Osteocyte (in vitro differentiated cells): ENCODE data around the gene SLC25A52. TPM values are rescaled to one million over a fixed set of nuclear protein-coding genes. Genes with fewer than 3 reads are reported as not detected.

Experiments
- DNase-seq: peaks from one replicate; pipeline ENCODE4 v3.0.0; 2021; ENCODE audit warnings: mixed read lengths; ENCODE audit not compliant: unreplicated experiment; ENCODE audit errors: extremely low spot score
- H3K27ac Mint-ChIP-seq: one replicate; pipeline ENCODE4 v1.8.0; 2021; ENCODE audit warnings: mild to moderate bottlenecking, mixed read lengths; ENCODE audit not compliant: unreplicated experiment
- H3K27me3 Mint-ChIP-seq: one replicate; pipeline ENCODE4 v1.8.0; 2021; ENCODE audit warnings: mixed read lengths; ENCODE audit not compliant: unreplicated experiment
- H3K36me3 Mint-ChIP-seq: one replicate; pipeline ENCODE4 v1.8.0; 2021; ENCODE audit warnings: mixed read lengths; ENCODE audit not compliant: unreplicated experiment
- H3K4me1 Mint-ChIP-seq: one replicate; pipeline ENCODE4 v1.8.0; 2021; ENCODE audit warnings: mixed read lengths; ENCODE audit not compliant: unreplicated experiment
- H3K4me3 Mint-ChIP-seq: one replicate; pipeline ENCODE4 v1.8.0; 2021; ENCODE audit warnings: mild to moderate bottlenecking, moderate library complexity, mixed read lengths; ENCODE audit not compliant: unreplicated experiment
- H3K9me3 Mint-ChIP-seq: one replicate; pipeline ENCODE4 v1.8.0; 2021; ENCODE audit warnings: mixed read lengths; ENCODE audit not compliant: unreplicated experiment
- CTCF ChIP-seq: fragments of 200-600 bp; sonication (generic); IDR thresholded peaks from 2 replicates; pipeline ENCODE4 v1.5.0; 2021; ENCODE audit warnings: antibody characterized with exemption, mild to moderate bottlenecking, moderate library complexity
- total RNA-seq: library from RNA; stranded (reverse); gene quantifications from 2 replicates; pipeline ENCODE4 v1.2.1, GENCODE V29; 2021

SLC25A52 gene
- total RNA-seq, 1 donor from 2014 or later, result not detected

DNA sequence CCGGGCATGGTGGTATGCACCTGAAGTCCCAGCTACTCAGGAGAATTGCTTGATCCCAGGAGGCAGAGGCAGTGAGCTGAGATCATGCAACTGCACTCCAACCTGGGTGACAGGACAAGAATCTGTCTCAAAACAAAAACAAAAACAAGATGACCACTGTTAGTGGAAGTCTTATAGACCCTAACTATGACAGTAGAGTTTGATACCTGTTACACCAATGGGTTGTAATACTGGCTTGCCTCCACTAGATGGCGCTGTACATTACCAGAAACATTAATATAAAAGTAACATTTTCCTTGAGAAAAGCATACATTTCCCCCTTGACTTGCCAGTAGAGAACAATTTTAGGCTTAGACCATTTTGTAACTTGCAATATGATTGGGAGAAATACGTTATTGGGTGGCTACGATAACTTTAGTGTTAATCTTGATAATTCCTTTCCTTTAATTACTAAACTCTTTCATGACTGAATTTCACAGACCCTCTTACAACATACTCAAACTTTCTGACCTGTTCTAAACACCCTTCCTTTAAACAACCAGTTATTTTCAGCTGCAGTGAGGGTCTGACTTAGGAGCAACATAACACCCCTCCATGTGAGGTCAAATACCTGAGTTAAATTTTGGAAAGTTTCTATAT, 19.5 kb downstream of the SLC25A52 start:
- H3K9me3 Mint-ChIP-seq, result no peaks in the 10 kb centered on the region
- H3K27ac Mint-ChIP-seq, result no peak overlapping the region
- no peak overlapping the region for H3K4me3 Mint-ChIP-seq
- H3K27me3 Mint-ChIP-seq, result peaks cover 2% of the 10 kb centered on the region
- TF ChIP-seq CTCF, result peak; percentile 81
- H3K4me1 Mint-ChIP-seq, result no peaks in the 10 kb centered on the region
- no peaks in the 10 kb centered on the region for H3K36me3 Mint-ChIP-seq
- no peak for DNase-seq

- Mint-ChIP-seq H3K9me3 (no peaks in the 10 kb centered on the region), H3K27ac (no peak overlapping the region), H3K36me3 (no peaks in the 10 kb centered on the region), H3K27me3 (peaks cover 2% of the 10 kb centered on the region), H3K4me3 (no peak overlapping the region), H3K4me1 (no peaks in the 10 kb centered on the region)
- no peak for TF ChIP-seq CTCF
- no peak for DNase-seq
Observed at GRCh38 chr18:31740180-31740579, 20.5 kb downstream of the SLC25A52 start.

- no peak for TF ChIP-seq CTCF
- Mint-ChIP-seq H3K9me3 (no peaks in the 10 kb centered on the region), H3K27me3 (peaks cover 2% of the 10 kb centered on the region)
Observed at GRCh38 chr18:31739651-31740050, 21.0 kb downstream of the SLC25A52 start.

DNA sequence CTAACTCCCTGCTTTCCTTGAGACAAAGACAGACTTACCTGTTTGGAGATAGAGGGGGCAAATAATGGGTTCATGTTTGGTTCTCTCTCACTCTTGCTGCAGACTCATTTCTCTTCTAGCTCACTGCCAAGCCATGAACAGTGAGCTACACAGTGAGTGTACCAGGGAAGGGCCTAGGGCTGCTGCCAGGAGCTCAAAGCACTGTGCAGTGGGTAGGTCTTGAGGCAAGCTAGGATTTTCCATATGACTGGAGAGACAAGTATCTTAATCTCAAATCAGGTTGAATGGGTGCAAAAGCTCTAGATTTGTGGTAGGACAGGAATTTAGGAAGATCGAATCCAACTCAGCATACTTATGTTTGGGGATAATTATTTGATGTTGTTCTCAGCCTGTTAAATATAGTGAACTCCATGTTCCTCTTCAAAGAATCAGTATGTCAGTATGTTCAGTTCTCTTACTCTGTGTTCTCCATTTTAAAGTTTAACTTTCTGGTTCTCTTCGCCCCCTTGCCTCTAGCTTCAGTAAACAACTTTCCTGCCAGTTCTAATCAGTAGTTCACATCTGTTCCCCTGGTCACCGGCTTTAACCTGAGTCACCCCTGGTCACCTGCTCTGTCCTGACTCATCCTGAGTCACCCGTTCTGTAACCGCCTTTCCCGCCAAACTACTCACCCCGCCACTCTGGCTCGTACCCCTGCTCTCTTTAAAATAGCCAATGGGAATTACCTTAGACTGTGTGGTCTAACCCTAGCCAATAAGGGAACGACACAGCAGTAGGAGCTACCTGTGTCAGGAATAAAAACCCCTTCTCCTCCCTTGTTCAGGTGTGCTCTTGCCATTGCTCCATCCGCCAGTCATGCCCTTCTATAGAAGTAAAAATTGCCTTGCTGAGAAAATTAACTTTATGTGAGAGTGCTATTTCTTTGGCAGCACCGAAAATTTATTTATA, 21.9 kb downstream of the SLC25A52 start:
- H3K27me3 Mint-ChIP-seq, result peaks cover 8% of the 10 kb centered on the region
- peaks cover 6% of the 10 kb centered on the region for H3K9me3 Mint-ChIP-seq
- no peak for TF ChIP-seq CTCF
- H3K36me3 Mint-ChIP-seq, result no peaks in the 10 kb centered on the region
- H3K4me1 Mint-ChIP-seq, result no peaks in the 10 kb centered on the region
- H3K27ac Mint-ChIP-seq, result no peak overlapping the region
- H3K4me3 Mint-ChIP-seq, result no peak overlapping the region
- no peak for DNase-seq

More at GRCh38 chr18:31739651-31740050, 21.0 kb downstream of the SLC25A52 start:
- Mint-ChIP-seq H3K4me1 (no peaks in the 10 kb centered on the region), H3K4me3 (no peak overlapping the region), H3K36me3 (no peaks in the 10 kb centered on the region), H3K27ac (no peak overlapping the region)
- no peak for DNase-seq

DNA sequence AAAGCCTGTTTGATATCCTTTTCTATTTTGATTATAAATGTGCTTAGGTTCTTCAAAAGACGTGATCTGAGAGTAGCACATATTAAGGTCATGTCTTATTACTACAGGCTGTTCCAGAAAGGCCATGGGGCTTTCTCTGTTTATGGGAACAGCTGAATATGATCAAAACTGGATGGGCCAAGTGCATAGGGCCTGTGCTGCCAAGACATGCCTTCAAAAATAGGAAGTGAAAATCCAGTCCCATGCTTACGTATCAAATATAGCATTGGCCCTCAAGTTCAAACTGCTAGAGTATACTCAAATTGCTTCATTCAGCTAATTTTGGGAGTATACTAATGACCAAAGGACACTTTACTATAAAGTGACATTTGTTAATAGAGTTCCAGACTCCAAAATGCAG, 24.1 kb downstream of the SLC25A52 start:
- no peak for DNase-seq
- peaks cover 26% of the 10 kb centered on the region for H3K27me3 Mint-ChIP-seq
- no peak overlapping the region for H3K4me3 Mint-ChIP-seq
- H3K9me3 Mint-ChIP-seq, result peaks cover 11% of the 10 kb centered on the region
- no peak for TF ChIP-seq CTCF
- H3K27ac Mint-ChIP-seq, result no peak overlapping the region
- H3K4me1 Mint-ChIP-seq, result peaks cover under 1% of the 10 kb centered on the region
- H3K36me3 Mint-ChIP-seq, result no peaks in the 10 kb centered on the region
